IMR-90 (cell line): ENCODE measurements around the gene FES. TPM values are rescaled to one million over a fixed set of nuclear protein-coding genes. Genes with fewer than 3 reads are reported as not detected.
A peak's percentile ranks its signal among the peaks of the same experiment; 100 is the strongest.

Source experiments
- ATAC-seq: fragments of 200-7000 bp; cut with Tn5 transposase; 2 replicates; pipeline ENCODE4 v1.9.1; 2020; ENCODE audit warnings: low read depth, mild to moderate bottlenecking, moderate library complexity
- BruUV-seq: library from RNA; stranded (reverse); fragments of 400-500 nt; replicated peaks from 2 replicates; lab custom pipeline; 2021; lab: Mats Ljungman, UMichigan
- CTCF ChIA-PET: fragments of 300-600 bp; formaldehyde crosslinking; extraction: SDS; loops from one replicate; lab custom pipeline; 2021; ENCODE audit warnings: antibody characterized with exemption; lab: Yijun Ruan, JAX
- POLR2A ChIA-PET: fragments of 300-600 bp; sonication (Branson Sonifier 250); formaldehyde crosslinking; loops from one replicate; lab custom pipeline; 2022; ENCODE audit warnings: antibody characterized with exemption; ENCODE audit not compliant: unreplicated experiment; lab: Charles Lee
- DNase-seq: peaks from one replicate; pipeline ENCODE4 v3.0.0; 2013
- H2AFZ ChIP-seq: replicated peaks from 2 replicates; pipeline ENCODE3; 2013; ENCODE audit warnings: low read length, mild to moderate bottlenecking; ENCODE audit not compliant: poor library complexity
- H2AK5ac ChIP-seq: 2 replicates; pipeline ENCODE4 v1.6.1; 2013; ENCODE audit warnings: low read depth, low read length, inconsistent platforms
- H2AK9ac ChIP-seq: replicated peaks from 2 replicates; pipeline ENCODE3; 2013; ENCODE audit warnings: mild to moderate bottlenecking, low read depth, low read length, moderate library complexity; ENCODE audit not compliant: poor library complexity
- H2BK120ac ChIP-seq: 2 replicates; pipeline ENCODE4 v1.6.1; 2013; ENCODE audit warnings: low read depth, low read length, inconsistent platforms
- H2BK15ac ChIP-seq: 3 replicates; pipeline ENCODE4 v1.6.1; 2013; ENCODE audit warnings: low read depth, low read length, inconsistent platforms
- H2BK20ac ChIP-seq: 2 replicates; pipeline ENCODE4 v1.6.1; 2013; ENCODE audit warnings: low read depth, mild to moderate bottlenecking, inconsistent platforms, low read length, moderate library complexity
- H2BK5ac ChIP-seq: 2 replicates; pipeline ENCODE4 v1.6.1; 2013; ENCODE audit warnings: mild to moderate bottlenecking, low read depth, low read length, inconsistent platforms; ENCODE audit not compliant: poor library complexity, severe bottlenecking
- H3K14ac ChIP-seq: replicated peaks from 2 replicates; pipeline ENCODE4 v1.6.1; 2013; ENCODE audit warnings: low read depth, low read length, inconsistent platforms
- H3K18ac ChIP-seq: 2 replicates; pipeline ENCODE4 v1.6.1; 2013; ENCODE audit warnings: low read depth, low read length, control low read depth
- H3K23ac ChIP-seq: 2 replicates; pipeline ENCODE4 v1.6.1; 2013; ENCODE audit warnings: low read depth, low read length, inconsistent platforms
- H3K27ac ChIP-seq: 2 replicates; pipeline ENCODE4 v1.5.1; 2013; ENCODE audit warnings: mild to moderate bottlenecking, control low read depth, low read length; ENCODE audit not compliant: insufficient read depth
- H3K27me3 ChIP-seq: 2 replicates; pipeline ENCODE4 v1.6.1; 2013; ENCODE audit warnings: low read length; ENCODE audit not compliant: control insufficient read depth, insufficient read depth
- H3K36me3 ChIP-seq: 2 replicates; pipeline ENCODE4 v1.6.1; 2013; ENCODE audit warnings: low read length, mixed read lengths; ENCODE audit not compliant: control insufficient read depth, insufficient read depth
- H3K4ac ChIP-seq: 2 replicates; pipeline ENCODE4 v1.6.1; 2013; ENCODE audit warnings: low read depth, low read length, inconsistent platforms
- H3K4me1 ChIP-seq: 2 replicates; pipeline ENCODE4 v1.6.1; 2013; ENCODE audit warnings: low read length, mixed read lengths; ENCODE audit not compliant: control insufficient read depth, insufficient read depth
- H3K4me2 ChIP-seq: 2 replicates; pipeline ENCODE4 v1.6.1; 2013; ENCODE audit warnings: low read depth, mild to moderate bottlenecking, control low read depth, low read length, moderate library complexity
- H3K4me3 ChIP-seq: 2 replicates; pipeline ENCODE4 v1.5.1; 2013; ENCODE audit warnings: low read depth, mild to moderate bottlenecking, control low read depth, low read length, moderate library complexity; ENCODE audit not compliant: insufficient read depth
- H3K56ac ChIP-seq: 2 replicates; pipeline ENCODE4 v1.6.1; 2013; ENCODE audit warnings: low read length, inconsistent platforms; ENCODE audit not compliant: insufficient read depth; ENCODE audit errors: extremely low read depth
- H3K79me1 ChIP-seq, 2 experiments: 2 replicates each; pipeline ENCODE4 v1.6.1; 2013; ENCODE audit warnings: low read length in 2 of 2, inconsistent platforms in 1 of 2, low read depth in 1 of 2
- H3K9ac ChIP-seq: 2 replicates; pipeline ENCODE4 v1.6.1; 2013; ENCODE audit warnings: low read depth, low read length, control low read depth
- H3K9me1 ChIP-seq: 2 replicates; pipeline ENCODE4 v1.6.1; 2013; ENCODE audit warnings: low read length, inconsistent platforms; ENCODE audit not compliant: insufficient read depth
- H3K9me3 ChIP-seq: 2 replicates; pipeline ENCODE4 v1.6.1; 2013; ENCODE audit warnings: low read length; ENCODE audit not compliant: control insufficient read depth, insufficient read depth
- H4K20me1 ChIP-seq: 2 replicates; pipeline ENCODE4 v1.6.1; 2013; ENCODE audit warnings: low read length, inconsistent platforms; ENCODE audit not compliant: insufficient read depth
- H4K5ac ChIP-seq: 2 replicates; pipeline ENCODE4 v1.6.1; 2013; ENCODE audit warnings: mild to moderate bottlenecking, low read depth, low read length, control low read depth
- H4K8ac ChIP-seq, 2 experiments: 2 replicates each; pipeline ENCODE4 v1.6.1; 2013; ENCODE audit warnings: low read depth in 2 of 2, low read length in 2 of 2, control low read depth in 1 of 2, inconsistent platforms in 1 of 2
- H4K91ac ChIP-seq: 2 replicates; pipeline ENCODE4 v1.6.1; 2013; ENCODE audit warnings: low read depth, low read length, inconsistent platforms; ENCODE audit not compliant: insufficient read depth
- BHLHE40 ChIP-seq: fragments of 150-350 bp; IDR thresholded peaks from 2 replicates; pipeline ENCODE4 v1.6.1; 2016; ENCODE audit warnings: mild to moderate bottlenecking, low read depth, low read length
- CEBPB ChIP-seq: IDR thresholded peaks from 2 replicates; pipeline ENCODE4 v1.6.1; 2012; ENCODE audit warnings: low read depth, low read length, improper control_type of control experiment
- CHD1 ChIP-seq: IDR thresholded peaks from 2 replicates; pipeline ENCODE4 v1.6.1; 2012; ENCODE audit warnings: low read depth, low read length, improper control_type of control experiment
- FOS ChIP-seq: fragments of 150-350 bp; IDR thresholded peaks from 2 replicates; pipeline ENCODE4 v1.6.1; 2016; ENCODE audit warnings: low read depth, low read length
- MAFK ChIP-seq: IDR thresholded peaks from 2 replicates; pipeline ENCODE4 v1.6.1; 2012; ENCODE audit warnings: low read depth, low read length, improper control_type of control experiment
- MAZ ChIP-seq: IDR thresholded peaks from 2 replicates; pipeline ENCODE4 v1.6.1; 2012; ENCODE audit warnings: low read depth, mild to moderate bottlenecking, low read length, improper control_type of control experiment, moderate library complexity, borderline replicate concordance
- MXI1 ChIP-seq: IDR thresholded peaks from 2 replicates; pipeline ENCODE4 v1.6.1; 2012; ENCODE audit warnings: low read depth, mild to moderate bottlenecking, low read length, moderate library complexity, borderline replicate concordance
- NFE2L2 ChIP-seq: fragments of 150-350 bp; IDR thresholded peaks from 2 replicates; pipeline ENCODE4 v1.6.1; 2016; ENCODE audit warnings: low read depth, mild to moderate bottlenecking, low read length
- POLR2A ChIP-seq: IDR thresholded peaks from 2 replicates; pipeline ENCODE4 v1.6.1; 2012; ENCODE audit warnings: mild to moderate bottlenecking, low read depth, low read length
- RAD21 ChIP-seq: IDR thresholded peaks from 2 replicates; pipeline ENCODE4 v1.6.1; 2012; ENCODE audit warnings: low read length, improper control_type of control experiment
- RCOR1 ChIP-seq: IDR thresholded peaks from 2 replicates; pipeline ENCODE4 v1.6.1; 2012; ENCODE audit warnings: mild to moderate bottlenecking, low read length, improper control_type of control experiment; ENCODE audit not compliant: insufficient replicate concordance
- RFX5 ChIP-seq: IDR thresholded peaks from 2 replicates; pipeline ENCODE4 v1.8.0; 2012; ENCODE audit warnings: low read depth, mild to moderate bottlenecking, low read length, moderate library complexity
- SMC3 ChIP-seq: fragments of 150-350 bp; IDR thresholded peaks from 2 replicates; pipeline ENCODE4 v1.6.1; 2016; ENCODE audit warnings: low read depth, mild to moderate bottlenecking, antibody characterized with exemption, low read length, moderate library complexity
- WGBS, 2 experiments: methylation state at CpG; one replicate each; pipeline versions ENCODE4 v1.1.5 to v1.1.7; 2013; ENCODE audit warnings: missing lambda C conversion rate in 2 of 2; ENCODE audit not compliant: insufficient read length in 1 of 2; ENCODE audit errors: extremely low coverage in 2 of 2; 5-methylcytosine and 5-hydroxymethylcytosine counted together
- dilution Hi-C: fragments of 300-500 bp; cut with HindIII; formaldehyde crosslinking; loops from one replicate; pipeline ENCODE4 v1.14.3; 2018; ENCODE audit warnings: low sequenced_read_pairs; ENCODE audit not compliant: unreplicated experiment
- in situ Hi-C: fragments of 300-500 bp; cut with MboI; formaldehyde crosslinking; loops from 3 replicates; pipeline ENCODE4 v1.14.3; 2019; ENCODE audit warnings: low sequenced_read_pairs, inconsistent platforms, mixed read lengths
- intact Hi-C: fragments of 100-400 bp; cut with micrococcal nuclease; formaldehyde crosslinking; loops from 2 replicates; pipeline ENCODE4 v1.10.0; 2022
- polyA plus RNA-seq, 3 experiments: library from polyadenylated mRNA; depleted of rRNA; stranded (reverse); fragments of >200 nt; gene quantifications; 2 replicates each; pipeline ENCODE4 v1.2.3, GENCODE V29; 2012; ENCODE audit warnings: low replicate concordance in 1 of 3
- total RNA-seq: library from RNA; depleted of rRNA; stranded (reverse); fragments of >200 nt; gene quantifications from 2 replicates; pipeline ENCODE4 v1.2.3, GENCODE V29; 2012
- TF ChIP-seq, protein P1 (sequence below): fragments of 150-350 bp; IDR thresholded peaks from 2 replicates; pipeline ENCODE4 v1.6.1; 2017; ENCODE audit warnings: mild to moderate bottlenecking, antibody characterized with exemption, low read length, low read depth
- TF ChIP-seq, protein P2 (sequence below): fragments of 150-350 bp; IDR thresholded peaks from 2 replicates; pipeline ENCODE4 v1.6.1; 2016; ENCODE audit warnings: low read depth, mild to moderate bottlenecking, low read length, moderate library complexity, borderline replicate concordance
- TF ChIP-seq, protein P3 (sequence below): conservative IDR thresholded peaks from 2 replicates; pipeline ENCODE4 v1.5.1; 2012; ENCODE audit warnings: mild to moderate bottlenecking, low read depth, low read length, improper control_type of control experiment

The FES gene
- total and polyA plus RNA-seq, 2 of the 4 experiments (the other 2 are of a cell fraction), result 10.5 to 11.7 TPM

DNA sequence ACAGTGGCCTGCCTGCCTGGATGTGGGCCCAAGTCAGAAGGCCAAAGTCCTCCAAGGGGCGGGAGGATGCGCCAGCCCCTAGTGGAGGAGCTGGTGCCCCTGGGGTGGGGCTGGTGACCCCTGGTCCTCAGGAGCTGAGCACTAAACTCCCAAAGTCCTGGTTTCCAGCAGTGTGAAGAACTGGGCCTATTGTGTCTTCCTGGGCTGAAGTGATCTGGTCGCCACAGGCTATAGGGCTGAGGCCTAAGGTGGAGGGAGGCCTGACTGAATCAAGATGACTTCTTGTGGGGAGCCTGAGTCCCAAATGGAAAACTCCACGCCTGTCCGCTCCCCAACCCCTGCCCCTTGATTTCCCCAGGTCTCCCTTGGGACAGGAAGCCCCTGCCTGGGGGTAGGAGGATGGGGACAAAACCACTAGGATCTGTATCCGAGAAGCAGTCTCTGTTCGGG is 753 bp upstream of the FES start:
- TF ChIP-seq POLR2A, result no peak
- TF ChIP-seq CEBPB, result no peak
- TF ChIP-seq MAZ, result no peak
- TF ChIP-seq, protein P1, sequence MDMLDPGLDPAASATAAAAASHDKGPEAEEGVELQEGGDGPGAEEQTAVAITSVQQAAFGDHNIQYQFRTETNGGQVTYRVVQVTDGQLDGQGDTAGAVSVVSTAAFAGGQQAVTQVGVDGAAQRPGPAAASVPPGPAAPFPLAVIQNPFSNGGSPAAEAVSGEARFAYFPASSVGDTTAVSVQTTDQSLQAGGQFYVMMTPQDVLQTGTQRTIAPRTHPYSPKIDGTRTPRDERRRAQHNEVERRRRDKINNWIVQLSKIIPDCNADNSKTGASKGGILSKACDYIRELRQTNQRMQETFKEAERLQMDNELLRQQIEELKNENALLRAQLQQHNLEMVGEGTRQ, result no peak
- no peak for TF ChIP-seq FOS
- no peak for TF ChIP-seq NFE2L2
- TF ChIP-seq RCOR1, result no peak
- TF ChIP-seq CHD1, result no peak
- TF ChIP-seq, protein P2, sequence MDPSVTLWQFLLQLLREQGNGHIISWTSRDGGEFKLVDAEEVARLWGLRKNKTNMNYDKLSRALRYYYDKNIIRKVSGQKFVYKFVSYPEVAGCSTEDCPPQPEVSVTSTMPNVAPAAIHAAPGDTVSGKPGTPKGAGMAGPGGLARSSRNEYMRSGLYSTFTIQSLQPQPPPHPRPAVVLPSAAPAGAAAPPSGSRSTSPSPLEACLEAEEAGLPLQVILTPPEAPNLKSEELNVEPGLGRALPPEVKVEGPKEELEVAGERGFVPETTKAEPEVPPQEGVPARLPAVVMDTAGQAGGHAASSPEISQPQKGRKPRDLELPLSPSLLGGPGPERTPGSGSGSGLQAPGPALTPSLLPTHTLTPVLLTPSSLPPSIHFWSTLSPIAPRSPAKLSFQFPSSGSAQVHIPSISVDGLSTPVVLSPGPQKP, result no peak
- no peak for TF ChIP-seq RAD21
- TF ChIP-seq, protein P3, sequence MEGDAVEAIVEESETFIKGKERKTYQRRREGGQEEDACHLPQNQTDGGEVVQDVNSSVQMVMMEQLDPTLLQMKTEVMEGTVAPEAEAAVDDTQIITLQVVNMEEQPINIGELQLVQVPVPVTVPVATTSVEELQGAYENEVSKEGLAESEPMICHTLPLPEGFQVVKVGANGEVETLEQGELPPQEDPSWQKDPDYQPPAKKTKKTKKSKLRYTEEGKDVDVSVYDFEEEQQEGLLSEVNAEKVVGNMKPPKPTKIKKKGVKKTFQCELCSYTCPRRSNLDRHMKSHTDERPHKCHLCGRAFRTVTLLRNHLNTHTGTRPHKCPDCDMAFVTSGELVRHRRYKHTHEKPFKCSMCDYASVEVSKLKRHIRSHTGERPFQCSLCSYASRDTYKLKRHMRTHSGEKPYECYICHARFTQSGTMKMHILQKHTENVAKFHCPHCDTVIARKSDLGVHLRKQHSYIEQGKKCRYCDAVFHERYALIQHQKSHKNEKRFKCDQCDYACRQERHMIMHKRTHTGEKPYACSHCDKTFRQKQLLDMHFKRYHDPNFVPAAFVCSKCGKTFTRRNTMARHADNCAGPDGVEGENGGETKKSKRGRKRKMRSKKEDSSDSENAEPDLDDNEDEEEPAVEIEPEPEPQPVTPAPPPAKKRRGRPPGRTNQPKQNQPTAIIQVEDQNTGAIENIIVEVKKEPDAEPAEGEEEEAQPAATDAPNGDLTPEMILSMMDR, result no peak
- no peak for TF ChIP-seq RFX5
- no peak for TF ChIP-seq MAFK
- no peak for TF ChIP-seq MXI1
- TF ChIP-seq BHLHE40, result no peak
- TF ChIP-seq SMC3, result no peak
- no CpG with 5 or more reads among the region's 7 CpGs for WGBS, 2 experiments
- ATAC-seq (no peak), DNase-seq (no peak)
- no TSS peak for BruUV-seq
- Histone ChIP-seq H3K36me3 (peaks cover 32% of the 10 kb centered on the region; the same call in 1 of the 2 replicates), H3K9me1 (no peaks in the 10 kb centered on the region), H3K9ac (peak overlapping the region; percentile 17), H4K5ac (peak overlapping the region; percentile 74), H2BK120ac (no peak overlapping the region), H4K91ac (peak overlapping the region; percentile 25; the same call in 1 of the 2 replicates), H3K9me3 (no peaks in the 10 kb centered on the region), H3K79me1 (peaks cover 9 to 16% of the 10 kb centered on the region in 2 experiments; a peak in 3 of 4 replicates), H2BK15ac (no peak overlapping the region), H3K56ac (no peak overlapping the region; the same call in 1 of the 2 replicates), H3K4me3 (no peak overlapping the region), H3K4me1 (peaks cover 16% of the 10 kb centered on the region), H3K27ac (peak overlapping the region; percentile 67), H3K4me2 (no peak overlapping the region; the same call in 1 of the 2 replicates), H4K20me1 (no peaks in the 10 kb centered on the region), H3K27me3 (no peaks in the 10 kb centered on the region), H3K14ac (peak overlapping the region; percentile 60; the same call in 1 of the 2 replicates), H2BK5ac (no peak overlapping the region), H2AFZ (peak overlapping the region; percentile 98), H2AK5ac (peak overlapping the region; percentile 65; the same call in 1 of the 2 replicates), H2AK9ac (peak overlapping the region; percentile 20), H2BK20ac (no peak overlapping the region), H4K8ac (peak overlapping the region; percentile 93 to 99; a peak in 3 of 4 replicates), H3K4ac (peak overlapping the region; percentile 71), H3K18ac (no peak overlapping the region; the same call in 1 of the 2 replicates), H3K23ac (peak overlapping the region; percentile 42; the same call in 1 of the 2 replicates)
- dilution Hi-C loops, result no loop called here
- ChIA-PET CTCF (no interaction called here), POLR2A (no interaction called here)
- in situ Hi-C loops, result loop anchor here (10.0 to 25.0 kb wide), 2 partner anchors 389 to 571 kb away; no protein-coding TSS in a partner anchor
- intact Hi-C loops, result no loop called here
